Measurements from ENCODE around the gene CACNA1H. TPM values are rescaled to one million over a fixed set of nuclear protein-coding genes. Genes with fewer than 3 reads are reported as not detected.

The CACNA1H gene
- total and polyA plus RNA-seq, 2 of the 8 experiments (the other 6 are each of a cell fraction or from before 2014, with no cell fraction given), result 14.0 to 28.7 TPM

DNA sequence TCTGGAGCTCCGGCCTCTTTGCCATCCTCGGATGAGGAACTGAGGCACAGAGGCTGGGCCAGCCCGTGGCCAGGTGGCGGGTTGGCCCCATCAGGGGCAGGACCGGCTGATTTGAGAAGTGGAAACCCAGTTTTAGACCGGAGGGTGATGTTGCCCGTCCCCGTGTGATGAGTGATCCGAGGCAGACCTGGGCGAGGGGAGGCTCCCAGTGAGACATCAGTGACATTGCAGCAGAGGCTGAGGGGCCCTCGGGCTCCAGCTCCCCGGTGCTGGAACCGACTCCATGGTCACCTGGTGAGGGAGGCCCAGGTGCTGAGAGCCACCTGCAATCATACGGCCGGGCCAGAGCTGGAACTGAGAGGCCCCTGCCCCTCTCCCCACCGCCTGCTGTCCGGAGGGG is 26.9 kb upstream of the CACNA1H start:
- no peak overlapping the region for H2BK20ac ChIP-seq (ENCODE audit: low read length)
- no peak overlapping the region for H3K9ac ChIP-seq (replicated peaks in 1 of 4; ENCODE audit: extremely low read depth in 1 of 4, low read depth in 3 of 4, low read length in 3 of 4)
- no peak overlapping the region for H2AK5ac ChIP-seq (ENCODE audit: low read depth, low read length)
- no peaks in the 10 kb centered on the region for H3K27me3 ChIP-seq (replicated peaks in 1 of 4; ENCODE audit: control insufficient read depth in 3 of 4, extremely low read depth in 1 of 4, insufficient read depth in 3 of 4, low read length in 3 of 4)
- H3K9me3 ChIP-seq (ENCODE audit: insufficient read depth in 2 of 2, low read depth in 1 of 2, low read length in 1 of 2), result no peaks in the 10 kb centered on the region
- no peaks in the 10 kb centered on the region for H3K79me2 ChIP-seq (ENCODE audit: control insufficient read depth in 1 of 2, insufficient read depth in 2 of 2, low read length in 2 of 2)
- 88% methylated on average over 12 of the region's 17 CpGs; no CpG with 5 or more reads in 1 of the 2 experiments for WGBS, 2 experiments (ENCODE audit: extremely low coverage in 1 of 2, insufficient coverage in 1 of 2, insufficient read length in 1 of 2, insufficient replicate concordance in 2 of 2, low coverage in 1 of 2, low lambda C conversion rate in 2 of 2, missing lambda C conversion rate in 1 of 2)
- H2BK120ac ChIP-seq (replicated peaks; ENCODE audit: low read depth, low read length), result no peak overlapping the region
- no peaks in the 10 kb centered on the region for H3K79me1 ChIP-seq (ENCODE audit: low read depth, low read length)
- no peak overlapping the region for H4K91ac ChIP-seq (replicated peaks; ENCODE audit: insufficient read length, low read length)
- no peak overlapping the region for H4K8ac ChIP-seq (ENCODE audit: extremely low read depth, insufficient read depth, low read length)
- H4K5ac ChIP-seq (ENCODE audit: insufficient read length, low read depth, low read length), result no peak overlapping the region
- ChIA-PET POLR2A (ENCODE audit: partially characterized antibody) (no interaction called here), CTCF (ENCODE audit: partially characterized antibody) (interaction anchor here (0.6 to 2.6 kb wide), 5 partner anchors 20 to 67 kb away, joined by 3 to 9 read pairs (median 3); no protein-coding TSS in a partner anchor)
- no peak overlapping the region for H3K18ac ChIP-seq (ENCODE audit: extremely low read depth, low read length)
- H3K23me2 ChIP-seq (ENCODE audit: low read depth, low read length), result no peaks in the 10 kb centered on the region
- no peaks in the 10 kb centered on the region for H3K36me3 ChIP-seq (ENCODE audit: control insufficient read depth in 2 of 4, insufficient read depth in 4 of 4, low read length in 3 of 4)
- no peak overlapping the region for H3K4me2 ChIP-seq (ENCODE audit: insufficient read depth in 1 of 2, low read depth in 2 of 2, low read length in 2 of 2)
- no peak overlapping the region for H3K56ac ChIP-seq (replicated peaks; ENCODE audit: insufficient read length, low read depth, low read length)
- no peak overlapping the region for H2AFZ ChIP-seq (ENCODE audit: low read length)
- DNase-seq (ENCODE audit: low read depth in 1 of 2, low spot score in 2 of 2) (no peak), FAIRE-seq (no peak)
- H2BK15ac ChIP-seq (ENCODE audit: low read length), result no peak overlapping the region
- H3K4me3 ChIP-seq (ENCODE audit: extremely low read depth in 1 of 4, insufficient read depth in 2 of 4, low read depth in 3 of 4, low read length in 4 of 4), result no peak overlapping the region
- no peak overlapping the region for H2BK12ac ChIP-seq (ENCODE audit: low read depth, low read length)
- peaks cover 0 to 6% (median 0%) of the 10 kb centered on the region in 4 experiments; a peak in 2 of 7 replicates for H3K4me1 ChIP-seq (replicated peaks in 1 of 4; ENCODE audit: control insufficient read depth in 3 of 4, insufficient read depth in 4 of 4, low read length in 3 of 4)
- no peaks in the 10 kb centered on the region for H4K20me1 ChIP-seq (replicated peaks in 1 of 2; ENCODE audit: control insufficient read depth in 1 of 2, insufficient read depth in 2 of 2, low read length in 2 of 2)
- H2BK5ac ChIP-seq (ENCODE audit: low read depth, low read length), result no peak overlapping the region
- no peak for TF ChIP-seq YY1 (IDR thresholded peaks at IDR 0.05; ENCODE audit: low read depth, low read length)
- no peak for TF ChIP-seq KDM4A (IDR thresholded peaks at IDR 0.05; ENCODE audit: low read depth, low read length, severe bottlenecking)
- TF ChIP-seq BCL11A (IDR thresholded peaks at IDR 0.05; ENCODE audit: low read depth in 2 of 2, low read length in 2 of 2), result no peak
- TF ChIP-seq POLR2A (IDR thresholded peaks at IDR 0.05; ENCODE audit: control extremely low read depth in 1 of 2, low read depth in 2 of 2, low read length in 2 of 2), result no peak
- TF ChIP-seq SIRT6 (IDR thresholded peaks at IDR 0.05; ENCODE audit: low read length), result no peak
- no peak for TF ChIP-seq TAF1 (IDR thresholded peaks at IDR 0.05; ENCODE audit: low read depth, low read length)
- no peak for TF ChIP-seq NANOG (IDR thresholded peaks at IDR 0.05; ENCODE audit: insufficient read depth, low read depth, low read length, poor library complexity, severe bottlenecking)
- no peak for TF ChIP-seq POLR2AphosphoS5 (IDR thresholded peaks at IDR 0.05; ENCODE audit: low read depth, low read length)
- TF ChIP-seq, protein P1, sequence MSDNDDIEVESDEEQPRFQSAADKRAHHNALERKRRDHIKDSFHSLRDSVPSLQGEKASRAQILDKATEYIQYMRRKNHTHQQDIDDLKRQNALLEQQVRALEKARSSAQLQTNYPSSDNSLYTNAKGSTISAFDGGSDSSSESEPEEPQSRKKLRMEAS (IDR thresholded peaks at IDR 0.05), result no peak
- no peak for TF ChIP-seq KDM5A (IDR thresholded peaks at IDR 0.05; ENCODE audit: low read length)
- TF ChIP-seq CBX8 (IDR thresholded peaks at IDR 0.05; ENCODE audit: borderline replicate concordance, low read depth, low read length), result no peak
- H3K4ac ChIP-seq (replicated peaks; ENCODE audit: insufficient read length, low read depth, low read length), result no peak overlapping the region
- no peak overlapping the region for H3K23ac ChIP-seq (ENCODE audit: insufficient read length)
- no peak overlapping the region for H3K27ac ChIP-seq (ENCODE audit: low read depth, low read length)
- no peak overlapping the region for H3K14ac ChIP-seq (ENCODE audit: insufficient read length)
